Dermis lymphatic vessel endothelial cell (primary cell): ENCODE data around the gene YPEL3. TPM values are rescaled to one million over a fixed set of nuclear protein-coding genes. Genes with fewer than 3 reads are reported as not detected.

Experiments
- total RNA-seq: library from RNA; depleted of rRNA; stranded (reverse); fragments of >200 nt; gene quantifications from 2 replicates; pipeline ENCODE4 v1.2.1, GENCODE V29; 2014

The YPEL3 gene, protein sequence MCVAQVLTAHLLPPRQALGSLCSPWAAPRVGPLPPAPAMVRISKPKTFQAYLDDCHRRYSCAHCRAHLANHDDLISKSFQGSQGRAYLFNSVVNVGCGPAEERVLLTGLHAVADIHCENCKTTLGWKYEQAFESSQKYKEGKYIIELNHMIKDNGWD
- total RNA-seq = 22.9 and 26.1 TPM in 2 replicates

DNA sequence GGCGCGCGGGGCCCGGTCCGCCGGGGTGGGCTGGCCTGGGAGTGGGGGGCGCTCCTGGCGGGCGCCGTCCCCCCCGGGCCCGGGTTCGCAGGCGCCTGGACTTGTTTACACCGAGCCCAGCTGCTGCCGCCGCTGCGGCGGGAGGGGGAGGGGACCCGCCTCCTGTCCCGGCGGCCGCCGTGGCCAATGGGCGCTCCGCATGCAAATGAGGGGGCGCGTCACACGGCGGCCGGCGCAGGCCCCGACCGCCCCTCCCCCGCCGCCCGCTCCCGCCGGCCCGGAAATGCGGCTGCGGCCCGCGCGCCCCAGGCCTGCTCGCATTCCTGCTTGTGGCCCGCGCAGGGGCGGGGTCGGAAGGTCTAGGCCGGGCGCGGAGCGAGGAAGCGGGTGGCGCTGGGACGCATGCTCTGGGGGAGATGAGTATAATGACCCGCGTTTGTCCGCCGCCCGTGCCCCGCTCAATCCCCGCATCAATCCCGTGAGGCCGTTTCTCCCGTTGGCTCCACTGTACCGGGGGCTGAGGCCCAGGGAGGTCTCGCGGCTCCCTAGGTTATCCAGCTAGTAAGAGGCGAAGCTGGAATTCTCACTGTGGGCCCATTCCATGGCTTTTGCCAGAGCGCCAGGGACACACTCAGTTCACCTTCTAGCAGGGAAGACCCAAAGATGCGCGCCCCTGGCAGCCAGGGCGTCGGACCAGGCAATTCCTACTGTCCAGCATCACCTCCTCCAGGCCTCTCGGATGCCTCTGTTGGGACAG is at the start of gene YPEL3:
TSS of gene YPEL3 (minus strand) at position 109 of the 757 bp plus-strand sequence. CDS start 731 bp downstream, outside the sequence.

GRCh38 chr16:30113031-30113710 is 17.2 kb upstream of the YPEL3 start, which contains the start of gene GDPD3:
GDPD3 (minus strand) TSS chr16:30113537; CDS start chr16:30113478, 59 bp downstream.

GRCh38 chr16:30091474-30092372 is 4.3 kb downstream of the YPEL3 start, which contains the start of gene TBX6:
TBX6 (minus strand) TSS chr16:30091924; CDS start chr16:30091193, 731 bp downstream.

DNA sequence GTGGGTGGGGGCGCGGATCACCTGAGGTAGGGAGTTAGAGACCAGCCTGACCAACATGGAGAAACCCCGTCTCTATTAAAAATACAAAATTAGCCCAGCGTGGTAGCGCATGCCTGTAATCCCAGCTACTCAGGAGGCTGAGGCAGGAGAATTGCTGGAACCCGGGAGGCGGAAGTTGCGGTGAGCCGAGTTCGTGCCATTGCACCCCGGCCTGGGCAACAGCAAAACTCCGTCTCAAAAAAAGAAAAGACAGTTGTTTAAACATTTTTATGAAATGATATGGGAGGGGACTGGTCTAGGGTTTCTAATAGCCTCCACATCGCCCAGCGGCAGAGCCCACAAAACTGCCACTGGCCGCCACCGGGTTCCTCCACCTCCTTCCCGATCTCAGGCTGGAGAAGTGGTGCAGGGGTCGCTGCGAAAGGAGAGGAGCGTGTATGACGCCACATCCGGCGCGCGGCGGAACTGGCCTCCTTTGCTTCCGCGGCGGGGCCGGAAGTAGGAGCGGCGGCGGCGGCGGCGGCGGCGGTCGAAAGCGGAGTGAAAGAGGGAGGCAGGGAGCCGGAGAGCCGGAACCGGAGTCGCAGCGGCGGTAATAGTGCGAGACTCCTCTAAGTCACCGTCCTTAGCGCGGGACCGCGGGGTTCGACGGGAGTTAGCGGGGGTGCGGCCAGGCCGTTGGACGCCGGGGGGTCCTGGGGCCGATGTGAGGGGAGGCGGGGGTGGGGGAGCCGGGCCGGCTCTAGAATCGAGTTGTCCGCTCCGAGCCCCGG is 20.3 kb downstream of the YPEL3 start, which contains the start of gene PPP4C:
TSS of gene PPP4C (plus strand) at position 492 of the 773 bp plus-strand sequence. CDS start 384 bp downstream, outside the sequence.

GRCh38 chr16:30065102-30065942 is 30.7 kb downstream of the YPEL3 start, which contains the start of gene ALDOA:
ALDOA (plus strand) TSS chr16:30065760; CDS start chr16:30066898, 1,138 bp downstream.

Other genes with a start within 250 kb of the YPEL3 start
- 68.7 and 73.8 TPM in 2 replicates for gene CDIPT, start 233.0 kb downstream of the YPEL3 start, total RNA-seq
- gene SEZ6L2, start 196.7 kb downstream of the YPEL3 start, total RNA-seq = 0.26 and 0.98 TPM in 2 replicates
- gene ASPHD1, start 195.7 kb downstream of the YPEL3 start, total RNA-seq = 0.17 and 0.33 TPM in 2 replicates
- 2.6 and 3.2 TPM in 2 replicates for gene KCTD13, start 170.0 kb downstream of the YPEL3 start, total RNA-seq
- 54.8 and 69.0 TPM in 2 replicates for gene TMEM219, start 134.1 kb downstream of the YPEL3 start, total RNA-seq
- gene TAOK2, start 122.3 kb downstream of the YPEL3 start, total RNA-seq = 77.8 and 79.8 TPM in 2 replicates
- gene HIRIP3, start 100.6 kb downstream of the YPEL3 start, total RNA-seq = 3.6 and 5.5 TPM in 2 replicates
- gene INO80E, start 100.0 kb downstream of the YPEL3 start, total RNA-seq = 16.6 and 17.7 TPM in 2 replicates
- gene DOC2A, start 85.2 kb downstream of the YPEL3 start, total RNA-seq = 0.09 and 0.33 TPM in 2 replicates
- not detected in 2 replicates for gene C16orf92, start 73.0 kb downstream of the YPEL3 start, total RNA-seq
- gene TLCD3B, start 64.9 kb downstream of the YPEL3 start, total RNA-seq = not detected in 2 replicates
- gene ALDOA, start 30.5 kb downstream of the YPEL3 start, total RNA-seq = 155 and 225 TPM in 2 replicates
- 190 and 227 TPM in 2 replicates for gene PPP4C, start 20.2 kb downstream of the YPEL3 start, total RNA-seq
- gene TBX6, start 4.3 kb downstream of the YPEL3 start, total RNA-seq = 0.11 and 0.26 TPM in 2 replicates
- gene GDPD3, start 17.3 kb upstream of the YPEL3 start, total RNA-seq = 0.86 and 1.2 TPM in 2 replicates
- 39.7 and 43.9 TPM in 2 replicates for gene MAPK3, start 27.0 kb upstream of the YPEL3 start, total RNA-seq
- gene CORO1A, start 87.4 kb upstream of the YPEL3 start, total RNA-seq = 0.76 and 1.5 TPM in 2 replicates
- gene BOLA2B, start 97.5 kb upstream of the YPEL3 start, total RNA-seq = 13.4 and 26.9 TPM in 2 replicates
- gene SLX1A, start 97.7 kb upstream of the YPEL3 start, total RNA-seq = 43.8 and 54.1 TPM in 2 replicates
- gene SULT1A3, start 103.0 kb upstream of the YPEL3 start, total RNA-seq = 1.5 and 1.9 TPM in 2 replicates
- gene NPIPB13, start 152.3 kb upstream of the YPEL3 start, total RNA-seq = 0.43 and 2.0 TPM in 2 replicates